HG03354 (cell line): ENCODE results near the gene PPFIBP1.

Experiments
- ATAC-seq: cut with Tn5 transposase; IDR thresholded peaks from one replicate; pipeline ENCODE4 v1.9.1; 2021; ENCODE audit warnings: mild to moderate bottlenecking; ENCODE audit not compliant: unreplicated experiment, poor library complexity, severe bottlenecking

Gene PPFIBP1

DNA sequence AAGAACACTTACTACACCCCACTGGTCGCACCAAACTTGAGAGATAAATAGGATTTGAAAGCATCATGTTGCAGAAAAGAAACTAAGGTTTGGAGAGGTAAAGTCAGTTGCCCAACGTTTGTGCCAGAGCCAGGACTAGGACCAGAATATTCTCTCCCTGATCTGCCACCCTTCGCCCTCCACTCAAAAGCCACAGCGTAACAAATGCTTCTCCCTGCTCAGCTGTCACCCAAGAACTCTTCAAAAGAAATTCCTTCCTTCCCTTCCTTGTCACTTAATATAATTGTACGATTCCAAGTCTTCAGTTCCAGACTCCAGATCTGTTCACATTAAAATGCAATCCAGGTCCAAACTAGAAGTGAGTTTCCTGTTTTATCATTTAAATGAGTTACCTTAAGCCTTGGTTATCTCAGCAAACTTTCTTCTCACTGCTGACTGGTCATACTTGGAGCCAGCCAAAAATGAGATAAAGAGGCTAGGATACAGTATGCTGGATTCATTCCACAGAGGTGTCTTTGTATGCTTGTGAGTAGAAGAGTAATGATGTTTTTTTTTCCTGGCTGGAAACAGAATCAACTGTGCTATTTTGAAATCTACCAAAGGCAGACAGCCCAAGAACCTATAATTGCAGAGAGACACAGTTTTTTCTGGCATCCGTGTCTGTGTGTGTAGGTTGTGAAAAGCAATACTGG is 12.8 kb upstream of the PPFIBP1 start:
- no peak for ATAC-seq

DNA sequence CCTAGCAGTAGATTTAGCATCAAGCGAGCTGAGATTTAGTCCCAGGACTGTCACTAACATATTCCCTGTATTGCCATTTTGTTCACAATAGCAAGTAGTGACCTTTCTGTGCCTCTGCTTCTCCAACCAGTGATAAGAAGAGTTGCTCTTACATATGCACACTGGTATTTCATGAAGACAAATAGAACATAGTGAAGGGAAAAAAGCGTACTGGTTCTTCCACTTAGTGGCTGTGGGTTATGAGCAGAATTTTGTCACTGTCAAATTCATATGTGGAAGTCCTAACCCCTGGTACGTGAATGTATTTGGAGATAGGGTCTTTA is 12.3 kb upstream of the PPFIBP1 start:
- no peak for ATAC-seq

DNA sequence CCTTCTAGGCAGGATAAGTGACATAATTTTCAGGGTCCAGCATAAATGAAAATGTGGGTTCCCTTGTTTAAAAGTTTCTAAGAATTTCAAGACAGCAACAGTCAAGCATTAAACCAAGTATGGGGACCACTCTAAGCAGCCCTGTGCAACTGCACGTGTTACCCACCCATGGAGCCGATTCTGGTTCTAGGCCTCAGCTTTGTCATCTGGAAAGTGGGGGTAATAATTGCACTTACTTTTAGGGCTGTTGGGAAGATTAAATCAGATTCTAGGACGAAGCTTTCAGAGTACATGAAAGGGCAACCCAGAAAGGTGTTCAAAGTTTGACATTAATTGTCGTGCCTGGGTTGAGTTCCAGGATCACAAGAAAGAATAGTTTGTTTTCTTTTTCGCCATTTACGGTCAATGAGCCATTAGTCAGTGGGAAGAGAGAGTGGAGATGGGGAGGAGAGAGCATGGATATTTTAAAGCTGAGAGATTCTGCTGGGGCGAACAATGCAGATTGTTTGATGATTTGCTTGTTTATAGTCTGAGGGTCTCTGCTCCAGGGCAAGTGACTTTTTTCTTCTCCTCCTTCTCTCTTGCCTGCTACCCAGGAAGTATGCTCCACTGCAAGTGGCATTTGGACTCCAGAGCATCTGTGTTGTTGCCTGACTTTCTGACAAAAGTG is 10.7 kb upstream of the PPFIBP1 start:
- ATAC-seq, result no peak

DNA sequence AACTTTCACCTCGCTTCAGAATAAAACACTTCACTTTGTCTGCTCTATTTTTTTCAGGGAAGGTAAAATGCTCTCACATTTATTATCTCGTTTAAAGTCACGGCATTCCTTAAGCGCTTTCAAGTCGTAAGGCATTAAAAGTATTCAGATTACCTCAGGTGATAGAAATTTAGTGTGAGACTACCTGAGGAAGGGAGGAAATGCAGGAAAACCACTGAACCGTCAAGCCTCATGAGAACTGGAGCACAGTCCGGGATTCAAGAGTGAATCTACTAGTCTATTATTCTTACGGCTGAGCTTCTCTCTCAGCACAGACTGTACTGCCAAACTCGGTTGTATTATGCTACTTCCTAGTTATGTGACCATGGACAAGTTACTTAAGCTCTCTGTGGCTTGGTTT is 8.3 kb upstream of the PPFIBP1 start:
- no peak for ATAC-seq

DNA sequence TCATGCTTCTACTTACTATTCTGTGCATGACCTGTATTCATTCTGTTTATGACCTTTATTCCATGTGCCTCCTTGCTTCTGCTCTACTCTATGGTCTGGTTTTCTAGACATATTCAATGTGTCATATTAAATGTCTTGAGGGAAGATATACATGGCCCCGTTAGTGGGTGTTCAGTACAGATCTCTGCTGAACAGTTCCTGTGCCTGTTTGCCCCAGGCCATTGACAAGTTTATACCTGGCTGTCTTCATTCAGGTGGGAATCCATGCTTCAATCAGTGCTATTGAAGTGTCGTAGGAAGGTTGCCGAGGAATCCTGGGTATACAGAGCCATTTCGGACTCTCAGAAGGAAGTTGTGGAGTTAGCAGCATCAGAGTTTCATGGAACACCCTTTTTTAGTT is 7.4 kb upstream of the PPFIBP1 start:
- ATAC-seq, result no peak

DNA sequence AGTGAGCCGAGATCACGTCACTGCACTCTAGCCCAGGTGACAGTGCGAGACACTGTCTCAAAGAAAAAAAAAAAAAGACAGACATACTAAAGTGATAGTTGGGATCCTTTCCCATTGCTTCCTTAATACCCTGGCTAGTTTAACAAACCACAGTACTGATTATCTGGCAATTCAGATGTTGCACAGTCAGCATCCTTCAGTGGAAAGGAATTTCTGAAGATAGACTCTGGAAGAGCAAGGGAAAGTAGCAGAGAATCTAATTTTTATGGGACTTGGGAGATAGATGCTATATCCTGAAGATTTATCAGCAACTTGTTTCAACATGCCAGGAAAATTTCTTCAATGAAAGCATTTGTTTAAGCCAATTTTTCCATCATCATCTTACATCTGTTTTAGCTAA is 6.5 kb upstream of the PPFIBP1 start:
- ATAC-seq, result no peak

DNA sequence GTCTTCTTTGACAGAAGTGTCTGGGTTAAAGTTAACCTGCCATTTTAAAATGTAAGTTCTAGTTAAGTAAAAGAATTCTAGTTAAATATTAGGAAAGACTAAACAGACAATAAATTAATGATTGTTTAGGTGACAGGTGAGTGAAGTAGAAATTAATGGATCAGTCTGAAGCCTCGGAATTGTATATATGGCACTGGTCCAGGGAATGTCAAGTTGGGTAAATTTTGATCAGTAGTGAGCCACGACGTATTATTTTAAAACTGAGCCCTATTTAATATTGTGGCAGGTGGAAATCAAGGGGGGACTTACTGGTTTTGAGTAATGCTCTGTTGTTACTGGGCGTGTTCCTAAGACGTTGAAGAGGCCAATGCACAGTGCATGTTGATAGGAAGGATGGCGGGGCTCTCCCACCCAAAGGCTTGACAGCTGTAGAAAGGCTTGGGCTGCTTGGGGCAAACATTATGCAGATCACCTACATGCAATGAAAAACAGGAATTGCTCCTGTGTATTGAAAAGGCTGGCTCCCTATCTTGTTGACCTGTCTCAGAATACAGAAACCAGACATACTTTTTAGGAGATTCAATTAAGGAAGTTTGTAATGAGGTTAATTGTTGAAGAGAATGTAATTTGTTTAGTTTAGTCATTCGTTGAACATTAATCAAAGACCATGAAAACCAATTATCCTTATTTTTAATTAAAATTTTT is 5.9 kb upstream of the PPFIBP1 start:
- ATAC-seq, result no peak

DNA sequence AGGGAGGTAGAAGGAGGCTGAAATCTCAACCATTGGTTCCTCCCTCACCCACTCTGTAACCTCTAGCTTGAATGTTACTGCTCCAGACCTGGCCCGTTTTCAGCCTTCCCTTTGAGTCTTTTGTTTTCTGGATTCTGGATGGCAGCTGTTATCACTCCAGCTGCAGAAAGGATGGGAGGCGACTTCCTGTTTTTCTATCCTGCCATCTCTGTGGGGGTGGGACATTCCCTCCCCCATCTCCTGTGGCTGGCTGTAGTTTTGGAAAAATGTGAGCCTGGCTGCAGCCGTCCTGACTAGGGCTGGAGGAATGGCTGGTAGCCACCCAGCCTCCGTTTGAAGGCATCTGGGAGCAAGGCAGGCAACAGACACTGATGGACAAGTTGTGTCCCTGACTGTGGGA is 2.9 kb upstream of the PPFIBP1 start:
- no peak for ATAC-seq

DNA sequence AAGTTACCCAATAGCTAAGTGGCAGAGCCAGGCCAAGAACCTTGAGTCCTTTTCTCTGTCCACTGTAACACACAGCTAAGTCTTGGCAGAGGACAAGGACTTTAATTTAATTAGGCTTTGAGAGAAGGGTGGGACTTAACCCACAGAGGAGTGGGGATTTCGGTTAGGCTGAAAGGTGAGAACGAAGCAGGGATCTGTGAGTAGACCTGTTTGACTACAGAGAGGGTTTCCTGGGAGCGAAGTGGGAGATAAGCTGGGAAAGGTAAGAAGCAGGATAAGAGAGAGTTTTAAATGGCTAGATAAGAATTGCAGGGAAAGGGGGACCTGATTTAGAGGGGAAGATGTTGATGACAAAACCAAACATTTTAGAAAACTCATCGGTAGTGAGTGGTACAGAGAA is 2.0 kb upstream of the PPFIBP1 start:
- ATAC-seq, result no peak

DNA sequence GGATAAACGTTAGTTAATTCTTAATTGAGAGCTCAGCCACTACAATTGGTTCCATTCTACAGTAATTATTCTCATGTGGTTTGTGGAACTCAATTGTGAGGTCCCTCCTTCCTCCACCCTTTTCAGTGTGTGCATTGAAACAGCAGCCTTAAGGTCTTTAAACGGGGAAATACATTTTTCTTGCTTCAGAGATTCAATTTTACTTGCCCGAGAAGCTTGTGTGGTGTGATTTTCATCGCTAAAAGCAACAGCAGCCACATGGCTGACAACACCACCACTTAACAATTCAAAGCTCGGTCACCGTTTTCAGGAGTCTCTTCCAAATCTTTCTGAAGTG is 733 bp upstream of the PPFIBP1 start:
- peak; percentile 14 for ATAC-seq

DNA sequence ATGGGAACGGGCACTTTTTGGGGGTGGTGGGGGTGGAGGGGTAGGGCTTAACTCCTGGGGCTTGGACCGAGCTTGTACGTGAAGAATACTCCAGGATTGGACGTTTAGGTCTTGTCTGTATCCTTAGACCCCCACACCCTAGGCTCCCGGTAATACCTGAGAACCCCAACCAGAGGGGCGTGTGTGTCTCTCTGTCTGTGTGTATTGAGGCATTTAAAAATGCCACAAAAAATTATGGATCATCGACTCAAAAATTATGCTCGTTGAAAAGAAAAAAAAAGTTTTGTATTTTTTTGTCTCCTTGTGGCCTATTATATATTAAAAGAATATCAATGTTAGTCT is 459 bp downstream of the PPFIBP1 start:
- ATAC-seq, result no peak

DNA sequence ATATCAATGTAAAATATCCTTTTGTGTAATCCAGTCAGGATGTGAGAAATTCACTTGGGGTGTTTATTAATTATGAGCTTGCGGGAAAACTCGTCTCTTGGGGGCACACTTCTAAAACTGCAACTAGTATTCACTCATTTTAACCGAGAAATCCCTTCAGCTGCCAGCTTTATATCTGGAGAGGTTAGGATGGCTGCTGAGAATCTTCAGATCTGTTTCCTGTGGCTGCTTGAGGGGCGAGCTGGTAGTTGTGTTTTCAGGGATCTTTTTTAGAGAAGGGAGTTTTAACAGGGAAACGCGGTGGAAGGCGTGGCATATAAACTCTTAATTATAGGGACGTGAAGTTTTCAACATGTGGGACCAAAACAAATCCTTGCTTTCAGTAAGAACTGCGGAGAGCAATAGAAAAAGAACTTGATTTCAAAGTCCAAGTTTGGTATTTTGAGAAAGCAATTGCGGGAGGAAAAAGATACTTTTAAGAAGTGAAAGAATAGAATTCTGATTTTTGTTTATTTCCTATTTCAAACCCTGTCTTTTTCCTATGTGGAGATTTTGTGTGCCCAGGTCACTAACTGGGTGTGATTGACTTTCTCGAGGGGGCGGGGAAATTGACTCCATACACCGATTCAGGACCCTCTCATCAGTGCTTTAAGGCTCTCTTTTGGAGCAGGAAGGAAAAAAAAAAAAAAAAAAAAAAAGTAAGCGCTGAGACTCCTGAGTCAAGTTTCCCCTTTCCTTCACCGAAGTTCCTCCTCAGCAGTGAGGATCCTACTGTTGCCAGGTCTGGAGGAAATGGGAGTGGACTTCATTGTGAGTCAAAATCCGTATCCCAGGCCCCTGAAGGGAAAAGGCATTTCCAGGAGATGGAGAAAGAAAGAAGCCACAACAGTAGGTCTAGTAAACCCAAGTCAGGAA is 1.1 kb downstream of the PPFIBP1 start:
- ATAC-seq, result no peak

DNA sequence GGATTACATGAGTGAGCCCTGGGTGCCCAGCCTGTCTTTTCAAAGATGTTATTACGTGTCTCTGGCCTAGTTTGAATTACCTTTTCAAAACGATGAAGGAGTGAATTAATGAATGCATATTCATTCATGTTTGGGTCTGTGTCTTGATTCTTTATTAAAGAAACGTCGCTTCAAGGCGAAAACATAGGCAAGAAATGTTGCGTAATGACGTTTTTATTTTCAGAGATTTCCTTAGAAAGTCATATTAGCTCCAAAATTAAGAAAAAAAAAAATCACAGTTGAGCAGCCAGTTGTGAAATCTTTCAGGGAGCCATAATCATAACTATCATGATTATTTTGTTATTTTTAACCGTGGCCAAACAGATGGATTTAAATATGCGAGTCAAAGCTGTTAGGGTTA is 3.5 kb downstream of the PPFIBP1 start:
- no peak for ATAC-seq

DNA sequence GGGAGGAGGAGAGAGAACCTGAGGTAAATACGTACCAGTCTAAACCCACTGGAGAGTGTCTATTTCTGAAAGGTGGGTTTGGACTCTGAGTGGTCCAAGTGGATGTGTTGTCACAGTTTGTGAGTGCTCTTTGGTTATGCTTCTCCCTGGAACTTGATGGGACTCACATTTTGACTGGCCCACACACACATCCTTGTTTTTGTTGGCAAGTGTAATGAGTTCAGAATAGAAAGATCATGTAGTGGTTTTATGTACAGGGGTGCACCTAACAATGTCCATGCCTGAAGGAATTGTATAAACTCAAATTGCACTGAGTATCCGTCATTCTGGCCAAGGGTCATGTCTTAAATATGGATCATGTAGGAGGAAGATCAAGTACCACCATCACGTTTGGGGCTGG is 4.8 kb downstream of the PPFIBP1 start:
- no peak for ATAC-seq

DNA sequence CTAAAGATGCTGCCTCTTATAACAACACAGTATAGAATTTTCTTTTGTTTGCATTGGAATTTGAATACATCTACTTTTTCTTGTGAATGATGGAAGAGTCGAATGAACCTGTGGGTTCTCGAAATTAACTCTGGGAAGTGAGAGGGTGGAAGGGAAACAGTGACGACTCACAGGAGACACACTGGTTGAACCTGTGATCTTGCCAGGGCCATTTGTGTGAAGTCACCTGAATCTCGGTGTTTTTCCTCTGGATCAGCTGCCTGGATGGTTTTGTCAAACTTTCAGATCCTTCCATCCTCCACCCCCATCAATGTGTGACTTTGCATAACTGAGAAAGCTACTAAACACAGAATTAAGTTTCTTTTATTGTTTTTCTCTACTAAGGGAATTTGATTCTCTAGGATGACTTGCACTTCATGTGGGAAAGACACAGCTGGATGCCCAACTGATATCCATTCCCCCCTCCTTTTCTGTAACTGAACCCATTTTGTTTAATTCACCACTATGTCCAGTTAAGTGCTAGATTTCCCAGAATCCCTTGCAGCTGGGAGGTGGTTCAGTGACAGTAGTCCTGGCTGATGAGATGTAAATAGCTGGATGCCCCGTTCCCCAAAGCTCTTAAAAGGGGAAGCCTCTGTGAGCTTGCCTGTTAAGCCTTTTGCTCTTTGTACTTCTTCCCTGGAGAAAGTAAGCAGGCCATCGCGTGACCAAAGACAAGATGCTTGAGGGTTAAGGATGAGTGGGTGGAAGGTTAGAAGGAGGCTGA is 6.3 kb downstream of the PPFIBP1 start:
- ATAC-seq, result no peak

DNA sequence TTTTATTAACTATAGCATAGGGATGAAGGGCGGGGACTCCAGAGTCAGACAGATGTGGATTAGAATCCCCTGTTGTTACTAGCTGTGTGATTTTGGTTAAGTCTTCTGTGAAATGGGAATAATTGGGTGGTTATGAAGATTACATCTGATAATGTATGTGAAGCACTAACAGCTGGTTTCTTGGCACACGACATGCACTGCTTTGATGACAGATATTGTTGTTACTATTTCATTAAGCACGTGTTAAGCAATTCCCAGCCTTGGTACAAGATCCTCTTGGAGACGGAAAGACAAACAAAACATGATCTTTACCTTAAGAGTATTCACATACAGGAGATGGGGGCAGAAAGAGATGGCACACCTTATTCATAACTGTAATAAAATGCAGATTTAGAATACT is 7.9 kb downstream of the PPFIBP1 start:
- no peak for ATAC-seq

DNA sequence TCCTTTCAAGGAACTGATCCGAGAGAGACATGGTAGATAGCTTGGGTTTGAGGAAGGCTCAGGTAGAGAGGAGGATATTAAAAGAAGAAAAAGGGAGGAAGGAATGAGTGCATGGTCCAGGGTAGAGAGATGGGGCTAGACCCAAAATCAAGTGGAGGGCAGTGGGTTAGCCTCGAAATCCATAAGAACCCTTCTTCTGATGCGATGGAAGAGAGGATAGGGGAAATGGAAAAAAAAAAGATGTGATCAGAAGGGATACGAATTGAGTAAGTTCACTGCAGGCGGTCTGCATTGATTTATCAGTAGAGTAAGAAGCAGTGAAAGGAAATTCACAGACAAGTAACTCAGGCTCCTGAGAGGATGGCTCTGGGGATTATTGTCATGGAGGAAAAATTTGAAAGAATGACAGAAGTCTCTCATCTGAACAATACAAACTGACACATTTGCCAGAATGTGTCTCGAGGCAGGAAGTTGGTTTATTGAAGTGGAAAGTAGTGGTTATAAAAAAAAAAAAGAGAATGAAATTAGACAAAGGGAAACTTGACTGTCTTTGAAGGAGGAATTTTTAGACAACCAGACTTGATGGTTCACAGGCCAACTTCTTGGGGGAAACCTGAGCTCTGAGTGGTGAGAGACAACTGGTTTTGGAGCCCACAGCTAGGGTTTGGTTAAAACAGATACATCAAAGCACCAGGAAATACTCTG is 10.2 kb downstream of the PPFIBP1 start:
- ATAC-seq, result peak; percentile 54

DNA sequence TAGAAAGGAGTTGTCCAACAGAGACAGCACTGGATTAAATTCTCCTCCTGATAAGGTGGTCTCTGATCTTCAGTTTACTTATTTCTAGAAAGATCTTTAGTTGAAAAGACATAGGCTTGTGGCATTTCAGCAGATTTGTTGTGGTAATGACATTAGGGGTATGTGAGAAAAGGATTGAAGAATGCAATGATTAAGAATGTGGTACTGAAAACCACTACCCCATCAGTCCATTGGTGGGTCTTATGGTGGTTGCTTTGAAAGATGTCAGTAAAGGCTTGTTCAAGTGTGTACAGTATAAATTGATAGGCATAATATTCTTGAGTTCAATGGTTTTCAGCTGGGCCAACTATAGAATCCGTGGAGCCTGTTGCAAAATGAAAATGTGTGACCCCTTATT is 10.8 kb downstream of the PPFIBP1 start:
- peak; percentile 30 for ATAC-seq

DNA sequence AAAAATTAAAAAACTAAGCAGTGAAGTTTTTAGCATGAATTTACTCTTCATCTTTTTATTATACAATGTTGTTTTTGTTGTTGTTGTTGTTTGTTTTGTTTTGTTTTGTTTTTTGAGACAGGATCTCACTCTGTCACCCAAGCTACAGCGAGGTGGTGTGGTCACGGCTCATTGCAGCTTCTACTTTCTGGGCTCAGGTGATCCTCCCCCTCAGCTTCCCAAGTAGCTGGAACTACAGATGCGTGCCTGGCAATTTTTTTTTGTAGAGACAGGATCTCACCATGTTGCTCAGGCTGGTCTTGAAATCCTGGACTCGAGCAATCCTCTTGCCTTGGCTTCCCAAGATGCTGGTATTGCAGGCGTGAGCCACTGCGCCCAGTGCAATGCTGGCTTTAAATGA is 11.3 kb downstream of the PPFIBP1 start:
- ATAC-seq, result no peak
